Immature natural killer cell (primary cell): ENCODE data around the gene ASCL2. TPM values are rescaled to one million over a fixed set of nuclear protein-coding genes. Genes with fewer than 3 reads are reported as not detected.

Source experiments
- DNase-seq, 3 donors: peaks; one replicate each; pipeline ENCODE4 v3.0.0; 2022; ENCODE audit warnings: mixed read lengths in 1 of 3
- H3K27ac Mint-ChIP-seq, 6 donors: one replicate each; pipeline ENCODE4 v1.8.0; 2020; ENCODE audit warnings: mixed read lengths in 6 of 6, mild to moderate bottlenecking in 5 of 6, inconsistent platforms in 4 of 6, moderate library complexity in 3 of 6
- H3K27me3 Mint-ChIP-seq, 3 donors: one replicate each; pipeline ENCODE4 v1.8.0; 2020 to 2021; ENCODE audit warnings: low read depth in 3 of 3, mild to moderate bottlenecking in 3 of 3, mixed read lengths in 3 of 3, moderate library complexity in 3 of 3, inconsistent platforms in 1 of 3
- H3K36me3 Mint-ChIP-seq, 3 donors: one replicate each; pipeline ENCODE4 v1.8.0; 2020; ENCODE audit warnings: mixed read lengths in 3 of 3, inconsistent platforms in 2 of 3, mild to moderate bottlenecking in 2 of 3
- H3K4me1 Mint-ChIP-seq, 2 donors: one replicate each; pipeline ENCODE4 v1.8.0; 2020; ENCODE audit warnings: inconsistent platforms in 2 of 2, mild to moderate bottlenecking in 2 of 2, mixed read lengths in 2 of 2, moderate library complexity in 1 of 2
- H3K4me3 Mint-ChIP-seq, 5 donors: one replicate each; pipeline ENCODE4 v1.8.0; 2020; ENCODE audit warnings: mild to moderate bottlenecking in 5 of 5, mixed read lengths in 5 of 5, inconsistent platforms in 3 of 5, moderate library complexity in 3 of 5
- H3K9me3 Mint-ChIP-seq, 6 donors: one replicate each; pipeline ENCODE4 v1.8.0; 2020; ENCODE audit warnings: mild to moderate bottlenecking in 6 of 6, mixed read lengths in 6 of 6, inconsistent platforms in 4 of 6, moderate library complexity in 3 of 6
- polyA plus RNA-seq, 3 donors: library from polyadenylated mRNA; unstranded; fragments of 300-500 nt; fragmentation: Illumina TruSeq; gene quantifications; one replicate each; pipeline ENCODE4 v1.2.3, GENCODE V29; 2021

Gene ASCL2
- polyA plus RNA-seq: 10 to 100 TPM in 2 of 3 donors, 1 to 10 TPM in 1; 9.7 to 60.0 (median 18.2) TPM

- DNase-seq: peak; percentile 48 to 72 (median 67)
- H3K27me3 Mint-ChIP-seq: peaks cover 6 to 25% (median 9%) of the 10 kb centered on the region in 3 donors
- peak within 1 kb of the TSS; percentile 83 to 86 (median 85) for H3K4me3 Mint-ChIP-seq
- peak within 1 kb of the TSS in 5 of 6 donors; percentile 60 to 90 (median 79) for H3K27ac Mint-ChIP-seq
- peaks cover 0 to 5% (median 4%) of the 10 kb centered on the region in 3 donors for H3K36me3 Mint-ChIP-seq
- H3K4me1 Mint-ChIP-seq: peaks cover 34 to 37% of the 10 kb centered on the region in 2 donors
- H3K9me3 Mint-ChIP-seq: no peaks in the 10 kb centered on the region
Observed at GRCh38 chr11:2270322-2271076, at the start of gene ASCL2. TSS of gene ASCL2 (minus strand) at chr11:2270588. CDS start at chr11:2270332, 256 bp downstream.

GRCh38 chr11:2319791-2320472 is 49.5 kb upstream of the ASCL2 start:
- Mint-ChIP-seq H3K4me1 (peaks cover 20 to 24% of the 10 kb centered on the region in 2 donors), H3K4me3 (no peak overlapping the region), H3K9me3 (peaks cover 0 to 10% (median under 1%) of the 10 kb centered on the region in 6 donors), H3K36me3 (peaks cover 0 to 3% (median 0%) of the 10 kb centered on the region in 3 donors), H3K27ac (no peak overlapping the region), H3K27me3 (peaks cover 2 to 15% (median 5%) of the 10 kb centered on the region in 3 donors)
- no peak for DNase-seq

GRCh38 chr11:2318707-2319106 is 48.3 kb upstream of the ASCL2 start:
- Mint-ChIP-seq H3K36me3 (peaks cover 0 to 3% (median 0%) of the 10 kb centered on the region in 3 donors), H3K9me3 (peaks cover 0 to 10% (median under 1%) of the 10 kb centered on the region in 6 donors), H3K27ac (peak overlapping the region in 1 of 6 donors; percentile 49), H3K4me1 (peaks cover 20 to 24% of the 10 kb centered on the region in 2 donors), H3K27me3 (peaks cover 2 to 11% (median 2%) of the 10 kb centered on the region in 3 donors), H3K4me3 (no peak overlapping the region)
- no peak for DNase-seq

- no peak for DNase-seq
- H3K27ac Mint-ChIP-seq: peak overlapping the region in 2 of 6 donors; percentile 64 to 67
- peaks cover 0 to 3% (median 0%) of the 10 kb centered on the region in 3 donors for H3K36me3 Mint-ChIP-seq
- peaks cover 0 to 10% (median under 1%) of the 10 kb centered on the region in 6 donors for H3K9me3 Mint-ChIP-seq
- peaks cover 2 to 11% (median 2%) of the 10 kb centered on the region in 3 donors for H3K27me3 Mint-ChIP-seq
- peaks cover 20 to 24% of the 10 kb centered on the region in 2 donors for H3K4me1 Mint-ChIP-seq
- H3K4me3 Mint-ChIP-seq: peak overlapping the region in 3 of 5 donors; percentile 11 to 33 (median 12)
Observed at GRCh38 chr11:2318123-2318522, 47.7 kb upstream of the ASCL2 start.

GRCh38 chr11:2317354-2318050 is 47.1 kb upstream of the ASCL2 start:
- Mint-ChIP-seq H3K27me3 (peaks cover 2 to 7% (median 2%) of the 10 kb centered on the region in 3 donors), H3K4me1 (peaks cover 20 to 24% of the 10 kb centered on the region in 2 donors), H3K36me3 (peaks cover 0 to 3% (median 0%) of the 10 kb centered on the region in 3 donors), H3K27ac (peak overlapping the region in 4 of 6 donors; percentile 12 to 67 (median 32)), H3K4me3 (no peak overlapping the region), H3K9me3 (peaks cover 0 to 6% (median under 1%) of the 10 kb centered on the region in 6 donors)
- DNase-seq: no peak

- peak overlapping the region in 1 of 5 donors; percentile 33 for H3K4me3 Mint-ChIP-seq
- peaks cover under 1 to 2% (median 2%) of the 10 kb centered on the region in 3 donors for H3K27me3 Mint-ChIP-seq
- peak overlapping the region in 5 of 6 donors; percentile 12 to 80 (median 44) for H3K27ac Mint-ChIP-seq
- DNase-seq: no peak
- peaks cover 0 to 2% (median 0%) of the 10 kb centered on the region in 6 donors for H3K9me3 Mint-ChIP-seq
- peaks cover 0 to 3% (median 0%) of the 10 kb centered on the region in 3 donors for H3K36me3 Mint-ChIP-seq
- H3K4me1 Mint-ChIP-seq: peaks cover 20 to 24% of the 10 kb centered on the region in 2 donors
Observed at GRCh38 chr11:2316963-2317244, 46.5 kb upstream of the ASCL2 start.

GRCh38 chr11:2316169-2316962 is 46.0 kb upstream of the ASCL2 start:
- Mint-ChIP-seq H3K27me3 (peaks cover 0 to 2% (median 2%) of the 10 kb centered on the region in 3 donors), H3K4me1 (peaks cover 22 to 24% of the 10 kb centered on the region in 2 donors), H3K27ac (peak overlapping the region in 1 of 6 donors; percentile 12), H3K4me3 (peak overlapping the region in 1 of 5 donors; percentile 18), H3K9me3 (peaks cover 0 to 2% (median 0%) of the 10 kb centered on the region in 6 donors), H3K36me3 (peaks cover 0 to 3% (median 0%) of the 10 kb centered on the region in 3 donors)
- no peak for DNase-seq

- peaks cover 22 to 24% of the 10 kb centered on the region in 2 donors for H3K4me1 Mint-ChIP-seq
- H3K36me3 Mint-ChIP-seq: peaks cover 0 to 3% (median 0%) of the 10 kb centered on the region in 3 donors
- no peak overlapping the region for H3K4me3 Mint-ChIP-seq
- no peak overlapping the region for H3K27ac Mint-ChIP-seq
- no peak for DNase-seq
- peaks cover 0 to 2% (median 2%) of the 10 kb centered on the region in 3 donors for H3K27me3 Mint-ChIP-seq
- peaks cover 0 to 2% (median 0%) of the 10 kb centered on the region in 6 donors for H3K9me3 Mint-ChIP-seq
Observed at GRCh38 chr11:2315395-2316168, 45.2 kb upstream of the ASCL2 start.

GRCh38 chr11:2314525-2315394 is 44.4 kb upstream of the ASCL2 start:
- H3K4me3 Mint-ChIP-seq: no peak overlapping the region
- peaks cover 0 to 2% (median 0%) of the 10 kb centered on the region in 3 donors for H3K27me3 Mint-ChIP-seq
- peak overlapping the region in 2 of 6 donors; percentile 7 to 48 for H3K27ac Mint-ChIP-seq
- peaks cover 0 to 3% (median 0%) of the 10 kb centered on the region in 3 donors for H3K36me3 Mint-ChIP-seq
- H3K4me1 Mint-ChIP-seq: peaks cover 22 to 24% of the 10 kb centered on the region in 2 donors
- peaks cover 0 to under 1% (median 0%) of the 10 kb centered on the region in 6 donors for H3K9me3 Mint-ChIP-seq
- no peak for DNase-seq

- Mint-ChIP-seq H3K4me1 (peaks cover 22 to 24% of the 10 kb centered on the region in 2 donors), H3K27ac (no peak overlapping the region), H3K4me3 (no peak overlapping the region), H3K9me3 (no peaks in the 10 kb centered on the region), H3K27me3 (peaks cover 0 to 2% (median 0%) of the 10 kb centered on the region in 3 donors), H3K36me3 (peaks cover 0 to 3% (median 0%) of the 10 kb centered on the region in 3 donors)
- DNase-seq: no peak
Observed at GRCh38 chr11:2314136-2314524, 43.7 kb upstream of the ASCL2 start.
